Testis (tissue), 3 donors: ENCODE data around the gene PNLIP. TPM values are rescaled to one million over a fixed set of nuclear protein-coding genes. Genes with fewer than 3 reads are reported as not detected.
A peak's percentile ranks its signal among the peaks of the same experiment; 100 is the strongest.

Source experiments
- DNase-seq: peaks from one replicate; pipeline ENCODE4 v3.0.0-alpha.2; 2019
- H3K27ac ChIP-seq, 2 donors: fragments of 200-600 bp; sonication (generic); one replicate each; pipeline ENCODE4 v1.5.1; 2019
- H3K27me3 ChIP-seq: fragments of 200-600 bp; sonication (generic); one replicate; pipeline ENCODE4 v1.5.1; 2019
- H3K36me3 ChIP-seq: fragments of 200-600 bp; sonication (generic); one replicate; pipeline ENCODE4 v1.5.1; 2017; ENCODE audit warnings: low read depth; ENCODE audit errors: missing control alignments
- H3K4me1 ChIP-seq: fragments of 200-600 bp; sonication (generic); one replicate; pipeline ENCODE4 v1.5.1; 2019
- H3K4me3 ChIP-seq, 2 donors: fragments of 200-600 bp; sonication (generic); one replicate each; pipeline ENCODE4 v1.5.1; 2017 to 2019
- H3K9me3 ChIP-seq: fragments of 200-600 bp; sonication (generic); one replicate; pipeline ENCODE4 v1.5.1; 2017
- POLR2A ChIP-seq: fragments of 450-650 bp; IDR thresholded peaks from one replicate; pipeline ENCODE4 v1.6.1; 2017; ENCODE audit warnings: antibody characterized with exemption, mild to moderate bottlenecking, moderate library complexity
- WGBS, 2 donors: methylation state at CpG; one replicate each; pipeline ENCODE4 v1.1.5; 2018; 5-methylcytosine and 5-hydroxymethylcytosine counted together
- intact Hi-C: fragments of 100-400 bp; cut with DNase I; formaldehyde crosslinking; loops from one replicate; pipeline ENCODE4 v1.15.1; 2023; ENCODE audit warnings: low total_unique reads
- polyA plus RNA-seq: library from polyadenylated mRNA; stranded (reverse); fragments of 350-450 nt; fragmentation: Illumina TruSeq; extraction: RNeasy Lipid Tissue Mini Kit (QIAGEN cat#74804); gene quantifications from one replicate; pipeline ENCODE4 v1.2.3, GENCODE V29; 2014; ENCODE audit warnings: low read depth, low replicate concordance; ENCODE audit not compliant: insufficient read depth
- total RNA-seq, 2 donors: library from RNA; depleted of rRNA; stranded (reverse); fragments of >200 nt; gene quantifications; one replicate each; pipeline ENCODE4 v1.2.3, GENCODE V29; 2016
- TF ChIP-seq, protein P1 (sequence below), 3 experiments: fragments of 450-650 bp in 2 of 3; fragments of 200-600 bp in 1 of 3; sonication (generic) in 1 of 3; IDR thresholded peaks; one replicate each; pipeline ENCODE4 v1.5.1; 2016 to 2019; ENCODE audit warnings: antibody characterized with exemption in 3 of 3, mild to moderate bottlenecking in 2 of 3, moderate library complexity in 1 of 3

The PNLIP gene
- total and polyA plus RNA-seq, 3 donors from 2014 or later: 0.74 TPM; not detected in 2

DNA sequence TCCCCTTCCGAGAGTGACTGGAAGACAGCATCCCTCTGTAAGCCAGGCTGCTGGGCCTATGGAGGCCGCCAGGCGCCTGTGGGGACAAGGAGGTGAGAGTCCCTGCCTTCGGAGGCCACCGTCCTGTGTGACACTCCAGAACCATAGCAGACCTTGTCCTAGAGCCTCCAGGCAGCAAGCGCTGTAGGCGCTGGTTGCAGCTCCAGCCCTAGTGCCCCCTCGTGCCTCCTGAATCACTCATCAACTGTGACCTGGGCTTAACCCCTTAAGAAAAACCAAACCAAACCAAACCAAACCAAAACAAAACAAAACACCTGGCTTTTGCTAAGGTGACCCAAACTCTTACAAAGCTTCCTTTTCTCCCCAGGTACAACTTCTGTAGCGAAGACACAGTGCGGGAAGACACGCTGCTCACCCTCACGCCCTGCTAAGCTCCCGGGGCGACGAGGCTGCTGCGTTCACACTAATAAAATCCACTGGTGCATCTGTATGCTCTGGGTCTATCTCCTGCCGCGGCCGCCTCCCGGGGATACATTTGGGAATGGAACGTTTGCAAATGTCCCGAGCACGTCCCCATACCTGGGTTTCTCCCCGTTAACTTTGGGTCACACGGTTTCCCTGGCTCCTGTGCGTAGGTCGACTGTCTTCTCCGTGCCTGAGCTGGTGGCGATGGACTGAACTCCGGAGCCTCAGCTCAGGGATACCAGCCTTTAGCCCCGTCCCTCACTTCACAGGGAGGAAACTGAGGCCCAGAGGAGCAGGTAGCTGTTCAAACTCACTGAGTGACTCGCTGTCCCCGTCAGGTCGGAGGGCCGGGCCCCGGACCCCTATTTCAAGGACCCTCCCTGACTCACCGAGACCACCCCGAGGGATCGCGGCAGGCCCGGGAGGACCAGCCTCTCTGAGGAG lies 63.2 kb downstream of the PNLIP start:
- H3K4me3 ChIP-seq: peak overlapping the region; percentile 44 to 55
- 34 to 57% methylated on average over 35 of the region's 41 CpGs for WGBS, 2 donors
- H3K27ac ChIP-seq: no peak overlapping the region
- H3K9me3 ChIP-seq: no peaks in the 10 kb centered on the region
- H3K27me3 ChIP-seq: no peaks in the 10 kb centered on the region
- intact Hi-C loops: no loop called here
- H3K4me1 ChIP-seq: no peaks in the 10 kb centered on the region
- no peak for DNase-seq
- H3K36me3 ChIP-seq: no peaks in the 10 kb centered on the region
- TF ChIP-seq POLR2A: no peak
- TF ChIP-seq, protein P1, sequence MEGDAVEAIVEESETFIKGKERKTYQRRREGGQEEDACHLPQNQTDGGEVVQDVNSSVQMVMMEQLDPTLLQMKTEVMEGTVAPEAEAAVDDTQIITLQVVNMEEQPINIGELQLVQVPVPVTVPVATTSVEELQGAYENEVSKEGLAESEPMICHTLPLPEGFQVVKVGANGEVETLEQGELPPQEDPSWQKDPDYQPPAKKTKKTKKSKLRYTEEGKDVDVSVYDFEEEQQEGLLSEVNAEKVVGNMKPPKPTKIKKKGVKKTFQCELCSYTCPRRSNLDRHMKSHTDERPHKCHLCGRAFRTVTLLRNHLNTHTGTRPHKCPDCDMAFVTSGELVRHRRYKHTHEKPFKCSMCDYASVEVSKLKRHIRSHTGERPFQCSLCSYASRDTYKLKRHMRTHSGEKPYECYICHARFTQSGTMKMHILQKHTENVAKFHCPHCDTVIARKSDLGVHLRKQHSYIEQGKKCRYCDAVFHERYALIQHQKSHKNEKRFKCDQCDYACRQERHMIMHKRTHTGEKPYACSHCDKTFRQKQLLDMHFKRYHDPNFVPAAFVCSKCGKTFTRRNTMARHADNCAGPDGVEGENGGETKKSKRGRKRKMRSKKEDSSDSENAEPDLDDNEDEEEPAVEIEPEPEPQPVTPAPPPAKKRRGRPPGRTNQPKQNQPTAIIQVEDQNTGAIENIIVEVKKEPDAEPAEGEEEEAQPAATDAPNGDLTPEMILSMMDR (IDR thresholded peaks at IDR 0.05): no peak

DNA sequence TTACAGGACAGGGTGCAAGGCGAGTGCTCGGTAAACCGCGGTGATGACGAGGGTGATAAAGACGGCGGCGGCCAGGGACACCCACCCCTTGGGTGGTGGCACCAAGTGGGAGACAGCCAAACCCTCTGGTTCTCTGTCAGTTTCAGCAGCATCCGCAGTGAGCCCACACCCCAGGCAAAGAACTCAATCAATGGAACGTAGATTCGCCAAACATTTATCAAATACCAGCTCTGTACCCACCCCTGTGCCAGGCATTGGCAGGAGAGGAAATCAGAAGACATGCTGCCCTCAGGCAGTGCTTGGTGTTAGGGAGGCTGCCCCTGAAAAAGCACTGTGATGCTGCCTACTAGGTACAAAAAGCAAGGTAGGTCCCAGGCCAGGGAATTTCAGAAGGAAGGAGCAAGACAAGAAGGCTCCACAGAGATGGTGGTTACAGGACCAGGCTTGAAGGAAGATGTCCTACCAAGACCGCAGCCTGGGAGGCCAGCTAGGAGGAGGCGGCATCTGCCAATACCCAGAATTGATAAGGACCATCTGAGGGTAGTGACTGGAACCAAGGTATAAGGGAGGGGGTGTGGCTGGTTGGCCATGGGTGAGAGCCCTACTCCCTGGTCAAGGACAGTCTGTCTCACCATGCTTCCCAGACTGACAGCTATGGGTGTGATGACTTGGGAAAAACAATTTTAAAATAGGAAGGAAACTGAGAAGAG lies 64.9 kb downstream of the PNLIP start:
- intact Hi-C loops: no loop called here
- H3K27me3 ChIP-seq: no peaks in the 10 kb centered on the region
- TF ChIP-seq, protein P1 (IDR thresholded peaks at IDR 0.05): no peak
- TF ChIP-seq POLR2A: no peak
- no peak for DNase-seq
- no peaks in the 10 kb centered on the region for H3K36me3 ChIP-seq
- H3K27ac ChIP-seq: no peak overlapping the region
- H3K9me3 ChIP-seq: no peaks in the 10 kb centered on the region
- WGBS, 2 donors: 67 to 80% methylated on average over 13 of the region's 13 CpGs
- no peaks in the 10 kb centered on the region for H3K4me1 ChIP-seq
- H3K4me3 ChIP-seq: peak overlapping the region in 1 of 2 donors; percentile 55

DNA sequence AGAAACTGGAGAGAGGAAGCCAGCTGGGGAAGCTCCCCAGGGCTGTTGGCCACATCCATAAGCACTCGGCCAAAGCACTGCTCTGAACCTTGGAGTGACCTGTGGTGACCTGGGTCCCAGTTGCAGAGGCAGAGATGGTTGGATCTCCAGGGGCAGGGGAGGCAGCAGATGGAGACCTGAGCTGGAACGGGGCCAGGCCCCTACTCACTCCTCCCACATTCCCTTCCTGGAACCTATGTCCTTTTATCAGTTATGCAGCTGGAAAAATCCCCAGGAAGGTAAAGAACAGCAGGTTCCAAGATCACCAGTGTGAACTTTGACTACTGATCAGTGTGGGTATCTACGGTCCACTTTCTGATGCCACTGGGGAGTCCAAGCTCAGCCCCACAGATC lies 65.4 kb downstream of the PNLIP start:
- WGBS, 2 donors: 71 to 74% methylated on average over 3 of the region's 3 CpGs
- H3K9me3 ChIP-seq: no peaks in the 10 kb centered on the region
- intact Hi-C loops: no loop called here
- H3K4me3 ChIP-seq: no peak overlapping the region
- H3K4me1 ChIP-seq: no peaks in the 10 kb centered on the region
- TF ChIP-seq POLR2A: no peak
- TF ChIP-seq, protein P1 (IDR thresholded peaks at IDR 0.05): no peak
- no peak overlapping the region for H3K27ac ChIP-seq
- DNase-seq: no peak
- H3K27me3 ChIP-seq: no peaks in the 10 kb centered on the region
- no peaks in the 10 kb centered on the region for H3K36me3 ChIP-seq

DNA sequence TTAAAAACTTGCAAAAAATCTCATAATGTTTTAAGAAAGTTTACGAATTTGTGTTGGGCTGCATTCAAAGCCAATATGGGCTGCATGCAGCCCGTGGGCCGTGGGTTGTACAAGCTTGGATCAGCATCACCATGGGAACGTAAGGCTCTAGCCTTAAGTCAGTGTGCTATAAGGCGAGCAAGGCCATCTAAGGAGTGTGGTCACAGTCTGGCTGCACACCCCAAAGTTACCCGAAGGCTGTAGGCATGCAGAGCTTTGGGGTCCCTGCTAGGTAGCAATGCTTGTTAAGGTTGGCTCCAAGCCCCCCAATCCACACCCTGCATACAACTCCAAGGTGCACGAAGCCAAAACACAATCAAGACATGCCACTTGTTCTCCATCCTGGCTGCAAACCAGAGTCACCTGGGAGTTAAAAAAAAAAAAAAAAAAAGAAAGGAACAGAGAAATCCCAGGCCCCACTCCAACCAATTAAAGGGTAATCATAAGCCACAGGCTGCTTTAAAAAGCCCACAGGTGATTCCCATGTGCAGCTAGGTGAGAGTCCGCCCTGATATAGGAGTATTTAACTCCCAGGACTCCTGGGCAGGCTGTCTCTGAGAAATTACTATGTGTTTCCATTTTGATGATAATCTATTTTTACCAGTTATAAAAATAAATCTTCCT lies 66.5 kb downstream of the PNLIP start:
- no peak for DNase-seq
- WGBS, 2 donors: 88 to 92% methylated on average over 8 of the region's 8 CpGs

More for the DNA sequence above, 66.5 kb downstream of the PNLIP start:
- intact Hi-C loops: no loop called here
- TF ChIP-seq POLR2A: no peak
- TF ChIP-seq, protein P1 (IDR thresholded peaks at IDR 0.05): no peak
- Histone ChIP-seq H3K4me3 (no peak overlapping the region), H3K36me3 (no peaks in the 10 kb centered on the region), H3K9me3 (no peaks in the 10 kb centered on the region), H3K27me3 (no peaks in the 10 kb centered on the region), H3K4me1 (no peaks in the 10 kb centered on the region), H3K27ac (no peak overlapping the region)
